Measurements from ENCODE around the gene ACAD8.
"Not testable (repeated sequence)": the region's sequence is repeated elsewhere in the genome, so short reads cannot be mapped to it uniquely, and the experiment has no call there.

ACAD8 gene

DNA sequence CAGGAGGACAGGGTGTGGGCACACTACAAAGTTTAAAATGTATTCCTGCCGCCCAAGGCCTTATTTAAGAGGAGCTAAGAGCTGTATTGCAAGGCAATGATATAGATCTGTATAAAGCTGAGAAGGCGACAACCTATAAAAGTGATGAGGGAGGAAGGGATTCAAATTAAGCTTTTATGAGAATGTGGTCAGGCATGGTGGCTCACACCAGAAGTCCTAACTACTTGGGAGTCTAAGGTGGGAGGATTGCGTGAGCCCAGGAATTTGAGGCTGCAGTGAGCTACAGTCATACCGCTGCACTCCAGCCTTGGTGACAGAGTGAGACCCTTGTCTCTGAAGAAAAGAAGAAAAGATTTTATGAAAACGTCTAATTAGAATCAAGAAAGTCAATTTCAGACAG lies 13.1 kb downstream of the ACAD8 start:
- H3K4me3 ChIP-seq (ENCODE audit: low read depth, low read length): no peak overlapping the region

DNA sequence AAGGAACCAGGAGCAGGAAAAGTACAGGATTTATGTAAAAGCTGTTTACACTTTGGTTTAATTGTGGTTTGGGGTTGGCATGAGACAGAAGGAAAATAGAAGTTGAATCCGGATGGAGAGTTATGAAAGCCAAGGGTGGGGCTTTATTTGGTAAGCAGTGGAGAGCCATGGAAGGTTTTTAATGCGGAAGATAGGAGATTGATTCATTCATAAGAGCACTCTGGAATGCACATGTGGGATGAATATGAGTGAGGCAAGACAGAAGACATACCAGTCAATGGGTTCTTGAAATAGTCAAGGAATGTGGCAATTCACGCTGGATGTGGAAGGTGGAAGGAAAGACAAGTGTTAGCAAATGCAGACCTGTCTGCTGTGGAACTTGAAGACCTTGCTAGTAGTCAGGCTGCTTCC lies 13.5 kb downstream of the ACAD8 start:
- H3K4me3 ChIP-seq (ENCODE audit: low read depth, low read length): no peak overlapping the region

DNA sequence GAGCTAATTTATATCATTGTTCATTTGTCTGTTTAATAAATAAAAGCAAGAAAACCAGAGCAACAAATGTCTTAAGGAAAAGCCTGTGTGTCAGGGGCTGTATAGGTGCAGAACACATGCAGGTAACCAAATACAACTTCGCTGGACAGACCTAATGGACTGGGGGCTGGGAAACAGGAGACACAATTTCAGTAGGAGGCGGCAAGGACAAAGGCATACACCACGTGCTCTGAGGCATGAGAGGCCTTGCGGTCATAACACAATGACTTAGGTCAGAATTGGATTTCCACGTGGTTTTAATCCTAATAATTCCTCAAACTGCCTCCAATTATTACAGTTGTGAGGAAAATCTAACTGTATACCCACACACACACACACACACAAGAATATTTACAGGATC lies 14.1 kb downstream of the ACAD8 start:
- no peak overlapping the region for H3K4me3 ChIP-seq (ENCODE audit: low read depth, low read length)

DNA sequence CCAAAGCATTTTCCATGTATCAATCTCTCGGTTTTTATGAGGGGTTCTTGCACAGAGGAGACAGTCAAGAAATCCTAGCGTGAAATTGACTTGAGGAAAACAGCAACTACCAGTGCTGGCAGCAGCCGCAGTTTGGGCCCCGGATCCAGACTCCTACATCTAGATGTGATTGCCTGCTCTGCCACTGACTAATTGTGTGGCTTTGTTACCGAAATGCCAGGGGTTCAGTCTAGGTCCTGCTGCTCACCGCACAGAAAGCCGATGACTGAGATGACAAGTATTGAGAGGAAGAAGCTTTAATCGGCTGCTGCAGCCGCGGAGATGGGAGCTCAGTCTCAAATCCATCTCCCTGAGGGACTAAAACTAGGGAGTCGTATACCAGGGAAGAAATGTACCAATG lies 14.6 kb downstream of the ACAD8 start:
- no peak overlapping the region for H3K4me3 ChIP-seq (ENCODE audit: low read depth, low read length)

DNA sequence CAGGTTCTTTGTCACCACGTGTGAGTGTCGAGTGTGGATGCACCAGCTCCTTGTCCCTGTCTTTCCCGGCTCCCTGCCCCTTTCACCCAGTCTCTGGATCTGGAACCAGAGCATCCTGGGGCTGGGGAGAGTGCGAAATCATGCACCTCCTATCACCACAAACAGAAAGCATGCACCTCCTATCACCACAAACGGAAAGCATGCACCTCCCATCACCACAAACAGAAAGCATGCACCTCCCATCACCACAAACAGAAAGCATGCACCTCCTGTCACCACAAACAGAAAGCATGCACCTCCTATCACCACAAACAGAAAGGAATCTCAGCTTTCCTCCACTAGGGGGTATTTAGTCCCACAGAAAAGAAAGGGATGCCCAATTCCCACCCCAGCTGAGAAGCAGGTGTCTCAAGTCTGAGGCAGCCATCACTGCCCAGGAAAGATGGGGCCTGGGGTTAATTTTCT lies 16.9 kb downstream of the ACAD8 start:
- no peak overlapping the region for H3K4me3 ChIP-seq (ENCODE audit: low read depth, low read length)

DNA sequence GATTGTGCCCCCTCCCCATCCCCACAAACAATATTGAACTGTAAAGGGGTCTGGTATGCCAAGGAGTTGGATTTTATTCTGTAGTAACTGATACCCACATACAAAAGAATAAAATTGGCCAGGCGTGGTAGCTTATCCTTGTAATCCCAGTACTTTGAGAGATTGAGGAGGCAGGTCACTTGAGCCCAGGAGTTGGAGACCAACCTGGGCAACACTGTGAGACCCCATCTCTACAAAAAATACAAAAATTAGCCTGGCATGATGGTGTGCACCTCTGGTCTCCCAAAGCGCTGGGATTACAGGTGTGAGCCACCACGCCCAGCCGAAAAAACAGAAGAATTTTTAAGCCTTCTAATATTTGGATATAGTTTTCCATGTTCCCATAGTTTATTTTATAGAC lies 18.6 kb downstream of the ACAD8 start:
- no peak overlapping the region for H3K4me3 ChIP-seq (ENCODE audit: low read depth, low read length)

DNA sequence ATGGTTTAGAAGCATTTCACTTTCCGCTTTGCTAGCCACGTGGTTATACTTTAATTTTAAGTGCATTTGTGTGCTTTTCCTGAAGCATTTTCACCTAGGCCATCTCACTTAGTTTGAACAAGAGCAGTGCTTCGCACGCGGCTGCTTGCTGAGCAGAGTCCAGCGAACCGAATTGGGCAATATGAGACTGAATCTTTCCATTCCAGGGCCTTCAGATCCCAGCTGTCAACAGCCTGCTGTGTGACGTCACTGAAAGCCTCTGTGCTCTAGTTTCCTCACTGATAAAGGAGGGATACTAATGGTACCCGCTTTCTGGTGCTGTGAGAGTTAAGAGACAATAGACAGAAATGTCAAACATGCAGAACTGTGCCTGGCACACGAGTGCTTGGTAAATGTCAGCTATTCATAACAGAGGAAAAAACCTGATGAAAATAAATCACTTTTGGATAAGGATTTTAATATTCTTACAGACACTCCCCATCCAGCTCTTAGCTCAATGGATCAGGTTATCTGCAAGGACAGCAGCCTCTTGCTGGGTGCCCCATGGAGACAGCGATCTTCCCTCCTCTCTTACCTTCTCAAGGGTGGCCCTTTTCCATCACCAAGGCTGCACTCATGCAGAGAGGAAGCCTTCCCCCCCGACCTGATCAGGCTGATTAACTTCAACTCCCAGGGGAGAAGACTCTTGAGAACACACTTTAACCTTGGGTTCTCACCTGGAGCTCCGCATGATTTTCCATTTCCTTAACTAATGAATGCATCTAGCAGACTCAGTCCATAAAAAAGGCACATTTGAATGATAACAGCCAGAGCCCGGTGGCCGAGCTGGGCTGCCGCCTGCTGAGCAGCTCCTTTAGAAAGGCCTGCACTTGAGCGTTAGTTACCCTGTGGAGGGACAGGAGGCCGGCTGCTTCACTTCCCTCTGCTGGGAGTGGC lies 19.3 kb downstream of the ACAD8 start:
- no peak overlapping the region for H3K4me3 ChIP-seq (ENCODE audit: low read depth, low read length)

DNA sequence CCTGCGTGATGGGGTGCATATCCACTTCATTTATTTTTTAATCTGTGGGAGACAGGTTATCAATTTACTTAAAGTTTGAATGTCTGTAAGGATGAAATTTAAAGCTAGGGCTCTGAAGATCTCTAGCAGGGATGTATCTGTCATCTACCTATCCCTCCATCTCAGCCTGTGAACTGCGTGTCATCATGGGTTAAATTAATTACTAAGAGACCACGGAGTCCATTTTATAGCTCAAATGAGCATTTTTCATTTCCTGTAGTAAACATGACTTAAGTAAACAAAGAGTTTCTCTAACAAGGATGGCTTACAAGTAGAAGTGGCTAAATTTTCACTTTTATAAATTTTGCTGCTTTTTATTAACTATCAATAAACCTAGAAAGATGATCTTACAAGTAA lies 19.9 kb downstream of the ACAD8 start:
- peak overlapping the region; percentile 1 for H3K4me3 ChIP-seq (ENCODE audit: low read depth, low read length)

DNA sequence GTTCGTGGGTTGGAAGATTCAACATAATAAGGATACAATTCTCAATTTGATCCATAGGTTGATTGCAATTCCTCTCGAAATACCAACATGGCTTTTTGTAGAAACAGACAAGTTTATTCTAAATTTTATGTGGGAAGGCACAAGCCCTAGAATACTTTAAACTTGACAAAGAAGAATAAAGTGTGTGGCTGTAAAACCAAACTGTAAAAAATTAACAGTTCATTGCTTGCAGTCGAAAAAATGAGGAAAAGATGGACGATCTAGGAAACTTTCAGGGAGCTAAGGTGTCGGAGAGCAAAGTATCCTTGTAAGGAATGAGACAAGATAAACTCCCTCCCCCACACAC lies 21.8 kb downstream of the ACAD8 start:
- H3K4me3 ChIP-seq (ENCODE audit: low read depth, low read length): peak overlapping the region; percentile 89

DNA sequence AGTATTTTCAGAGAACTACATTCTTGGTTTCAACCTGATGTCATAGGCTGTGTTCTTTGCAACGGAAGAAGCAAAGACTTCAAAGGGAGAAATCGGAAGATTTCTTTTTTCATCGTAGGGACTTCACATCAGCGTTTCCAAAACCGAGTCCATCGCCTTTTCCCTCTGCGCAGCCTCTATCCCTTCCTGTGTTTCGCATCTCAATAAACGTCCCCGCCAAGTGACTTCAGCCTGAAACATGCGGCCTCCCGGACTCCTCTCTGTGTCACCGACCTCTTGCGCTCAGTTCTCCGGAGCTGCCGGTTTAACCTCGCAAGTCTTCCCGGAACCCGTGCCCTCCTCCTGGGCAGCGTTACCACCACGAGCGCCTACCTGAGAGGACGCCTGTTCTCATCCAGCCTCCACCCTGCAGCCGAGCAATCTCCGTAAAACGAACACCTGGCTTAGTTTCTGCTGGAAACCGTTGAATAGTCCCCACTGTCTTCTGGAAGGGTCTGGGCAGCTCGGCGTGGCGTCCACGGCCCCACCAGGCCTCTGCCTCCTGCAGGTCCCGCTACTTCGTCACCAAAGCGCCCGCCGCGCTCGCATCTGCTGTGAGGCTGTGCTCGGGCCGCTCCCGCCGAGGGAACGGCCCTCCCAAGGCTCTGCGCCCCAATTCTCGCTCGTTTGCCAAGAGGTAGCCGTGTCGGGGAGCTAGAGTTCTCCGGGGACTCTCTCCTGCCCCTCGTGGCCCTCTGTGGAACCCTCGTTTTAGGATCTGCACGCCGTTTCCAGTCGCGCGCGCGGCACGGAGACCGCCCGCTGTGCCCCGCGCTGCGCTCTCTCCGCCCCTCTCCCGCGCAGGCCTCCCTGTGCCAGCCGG lies 22.4 kb downstream of the ACAD8 start, which contains the start of gene GLB1L3:
Gene GLB1L3, plus strand, starts transcription at position 846 of the 862 bp plus-strand sequence. CDS start 362 bp downstream, outside the sequence.
- H3K4me3 ChIP-seq (ENCODE audit: low read depth, low read length): peak within 1 kb of the TSS; percentile 89

DNA sequence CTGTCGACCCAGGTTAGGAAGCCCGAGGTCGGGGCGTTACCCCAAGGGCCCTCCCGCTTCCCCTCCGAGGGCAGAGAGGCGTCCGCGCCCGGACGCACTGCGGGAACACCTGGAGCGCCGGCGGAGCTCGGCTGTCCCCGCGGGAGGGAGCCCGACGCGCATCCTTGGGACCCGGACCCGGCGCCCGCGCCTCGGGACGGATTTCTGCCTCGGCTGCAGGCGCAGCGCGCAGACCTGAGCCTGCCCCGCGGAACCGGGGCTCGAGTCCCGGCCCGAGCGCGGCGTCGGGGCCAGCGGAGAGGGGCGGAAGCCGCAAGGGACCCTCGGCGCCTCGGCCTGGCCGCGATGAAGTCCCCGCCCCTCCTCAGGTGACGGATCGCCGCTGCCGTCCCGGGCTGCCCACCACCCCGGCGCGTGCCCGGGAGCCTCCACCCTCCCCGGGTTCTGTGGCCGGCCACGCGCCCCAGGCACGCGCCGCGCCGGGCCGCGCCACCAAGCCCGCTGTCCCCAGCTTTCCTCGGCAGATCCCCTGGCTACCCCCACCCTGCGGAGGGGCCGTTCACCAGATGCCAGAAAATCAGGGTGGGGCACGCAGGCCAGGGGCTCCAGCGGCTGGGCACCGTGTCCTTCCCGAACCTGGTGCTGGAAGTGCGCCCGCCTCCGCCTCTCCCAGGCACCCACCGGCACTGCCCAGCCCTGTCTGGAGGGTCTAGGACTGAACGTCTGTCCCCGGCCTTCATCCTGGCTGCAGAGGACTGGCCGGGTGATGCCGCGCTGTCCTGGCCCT lies 23.2 kb downstream of the ACAD8 start:
- peak overlapping the region; percentile 89 for H3K4me3 ChIP-seq (ENCODE audit: low read depth, low read length)

DNA sequence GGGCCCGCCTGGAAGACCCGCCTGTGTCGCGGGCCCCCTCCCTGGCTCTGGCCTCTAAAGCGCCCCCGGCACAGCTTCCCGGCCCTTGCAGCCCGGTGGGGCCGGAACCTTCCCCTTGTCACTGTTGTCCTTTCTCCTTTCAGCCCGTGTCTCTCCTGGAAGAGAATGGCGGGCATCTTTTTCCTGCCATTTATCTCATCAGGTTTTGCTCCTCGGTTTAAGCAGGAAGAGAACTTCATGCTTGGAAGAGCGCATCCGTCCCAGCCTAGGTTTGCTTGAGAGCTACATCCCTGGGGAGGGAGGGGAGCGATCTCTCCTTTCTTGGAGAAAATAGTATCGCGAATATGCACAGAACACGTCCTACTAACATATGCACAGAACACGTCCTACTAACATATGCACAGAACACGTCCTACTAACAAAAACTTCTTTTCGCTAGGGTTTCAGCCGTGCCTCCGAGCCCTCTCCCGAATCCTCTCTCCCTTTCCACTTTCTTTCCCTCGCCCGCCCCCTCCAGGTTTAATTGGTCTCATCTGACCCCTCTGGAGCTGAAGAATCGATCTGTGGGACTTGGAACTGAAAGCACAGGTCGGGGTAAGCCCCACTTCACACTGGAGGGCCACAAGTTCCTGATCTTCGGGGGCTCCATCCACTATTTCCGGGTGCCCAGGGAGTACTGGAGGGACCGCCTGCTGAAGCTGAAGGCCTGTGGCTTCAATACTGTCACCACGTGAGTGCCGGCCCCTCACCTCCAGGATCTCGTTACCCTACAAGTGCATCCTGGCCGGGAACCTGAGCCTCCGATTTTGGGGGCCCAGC lies 24.0 kb downstream of the ACAD8 start:
- H3K4me3 ChIP-seq (ENCODE audit: low read depth, low read length): peak overlapping the region; percentile 89

DNA sequence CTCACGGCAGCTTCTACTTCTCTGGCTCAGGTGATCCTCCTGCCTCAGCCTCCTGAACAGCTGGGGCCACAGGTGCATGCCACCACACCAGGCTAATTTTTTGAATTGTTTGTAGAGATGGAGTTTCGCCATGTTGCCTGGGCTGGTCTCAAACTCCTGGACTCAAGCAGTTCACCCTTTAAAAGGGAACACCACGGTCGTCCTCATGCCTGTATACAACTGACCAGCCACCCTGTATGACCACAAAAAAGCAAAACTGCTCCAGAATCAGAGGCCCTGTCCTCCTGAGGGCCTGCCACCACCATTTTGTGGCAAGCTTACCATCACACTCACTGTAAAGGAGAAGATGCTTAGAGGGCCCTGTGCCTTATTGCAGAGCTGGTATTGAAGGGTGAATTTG lies 25.0 kb downstream of the ACAD8 start:
- no peak overlapping the region for H3K4me3 ChIP-seq (ENCODE audit: low read depth, low read length)

DNA sequence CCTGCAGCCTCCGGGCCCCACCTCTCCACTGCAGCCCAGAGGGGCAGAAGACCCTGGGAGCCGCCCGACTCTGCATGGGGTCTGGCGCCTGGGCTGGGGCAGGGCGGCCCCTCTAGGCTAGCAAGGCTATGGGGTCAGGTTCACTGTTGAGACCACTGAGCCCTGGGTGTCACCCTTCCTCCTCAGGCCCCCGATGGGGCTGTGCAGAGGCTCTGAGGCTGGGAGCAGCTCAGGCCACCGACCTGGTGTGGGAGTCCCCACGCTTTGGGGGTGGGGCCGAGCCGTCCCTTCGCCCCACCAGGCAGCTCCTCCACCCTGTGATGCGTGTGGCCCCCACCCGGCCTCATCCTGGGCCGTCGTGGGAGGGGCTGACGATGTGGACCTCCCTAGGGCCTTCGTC lies 28.3 kb downstream of the ACAD8 start:
- H3K4me3 ChIP-seq (ENCODE audit: low read depth, low read length): not testable (repeated sequence)

DNA sequence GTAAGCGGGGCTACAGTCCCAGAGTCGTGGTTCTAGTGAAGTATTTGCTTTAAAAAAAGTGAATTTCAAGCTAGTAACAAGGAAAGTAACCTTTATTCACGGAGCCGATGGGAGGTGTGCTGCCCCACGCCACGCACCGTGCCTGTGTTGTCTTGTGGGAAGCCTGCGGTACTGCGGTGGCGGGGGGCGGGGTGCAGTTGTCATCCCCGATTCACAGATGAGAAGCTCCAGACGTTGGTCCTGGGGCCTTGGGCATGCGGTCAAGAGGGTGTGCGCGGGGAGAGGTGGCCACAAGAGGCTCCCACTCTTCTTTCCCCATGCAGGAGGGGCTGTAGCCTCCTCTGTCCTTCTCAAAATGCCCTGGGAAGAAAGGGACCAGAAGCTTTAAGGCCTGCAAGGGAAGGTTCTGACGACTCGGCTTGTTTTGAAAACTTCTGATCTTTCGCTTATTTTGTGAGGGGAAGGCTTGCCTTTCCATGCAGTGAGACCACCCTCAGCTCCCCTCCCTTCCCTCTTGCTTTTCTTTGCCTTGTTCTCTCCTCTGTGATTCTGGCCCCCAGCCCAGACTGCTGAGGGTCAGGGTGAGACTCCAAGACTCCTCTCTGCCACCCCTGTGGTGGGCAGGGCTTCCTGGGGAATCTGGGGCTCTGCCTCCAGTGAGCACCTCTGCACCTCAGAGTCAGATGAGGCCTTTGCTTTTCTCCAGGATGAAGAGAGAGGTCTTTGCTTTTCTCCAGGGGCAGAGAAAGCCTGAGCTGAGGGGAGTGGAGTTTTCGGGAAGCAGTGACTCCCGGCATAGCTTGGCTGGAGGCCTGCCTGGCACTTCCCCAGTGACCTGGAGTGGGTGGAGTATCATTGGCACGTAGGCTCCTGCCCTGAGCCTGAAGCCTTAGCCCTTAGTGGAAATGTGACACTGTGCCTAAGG lies 29.0 kb downstream of the ACAD8 start:
- H3K4me3 ChIP-seq (ENCODE audit: low read depth, low read length): no peak overlapping the region

DNA sequence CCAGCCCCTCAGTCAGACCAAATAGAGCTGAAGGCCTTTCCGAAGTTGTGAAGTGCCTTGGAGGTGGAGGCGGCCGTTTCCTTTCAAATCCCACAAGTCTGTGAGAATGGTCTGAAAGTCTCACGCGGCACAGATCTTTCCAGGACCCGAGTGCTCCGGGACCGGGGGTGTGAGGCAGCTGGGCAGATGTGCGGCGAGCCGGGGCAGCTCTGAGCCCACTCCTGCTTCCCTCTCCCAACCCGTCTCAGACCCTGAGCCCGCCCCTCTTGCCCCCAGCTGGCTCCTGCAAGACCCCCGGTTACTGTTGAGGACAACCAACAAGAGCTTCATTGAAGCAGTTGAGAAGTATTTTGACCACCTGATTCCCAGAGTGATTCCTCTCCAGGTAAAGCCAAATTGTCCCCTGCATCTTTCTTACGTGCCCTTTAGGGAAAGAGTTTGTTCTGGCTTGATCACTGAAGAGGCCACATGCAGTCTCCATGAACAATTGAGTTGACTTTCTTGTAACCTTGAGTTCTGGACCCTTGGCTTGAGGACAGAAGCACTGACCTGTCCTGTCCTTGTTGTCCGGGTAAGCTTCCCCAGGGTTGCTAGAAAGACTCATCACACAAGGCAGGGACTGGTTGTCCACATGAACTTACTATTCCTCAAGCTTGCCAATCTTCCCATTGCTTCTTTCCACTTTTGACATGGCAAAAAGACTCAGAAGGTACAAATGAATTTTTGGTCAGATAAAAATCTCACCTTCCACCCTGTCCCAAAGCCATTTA lies 30.3 kb downstream of the ACAD8 start:
- H3K4me3 ChIP-seq (ENCODE audit: low read depth, low read length): no peak overlapping the region

DNA sequence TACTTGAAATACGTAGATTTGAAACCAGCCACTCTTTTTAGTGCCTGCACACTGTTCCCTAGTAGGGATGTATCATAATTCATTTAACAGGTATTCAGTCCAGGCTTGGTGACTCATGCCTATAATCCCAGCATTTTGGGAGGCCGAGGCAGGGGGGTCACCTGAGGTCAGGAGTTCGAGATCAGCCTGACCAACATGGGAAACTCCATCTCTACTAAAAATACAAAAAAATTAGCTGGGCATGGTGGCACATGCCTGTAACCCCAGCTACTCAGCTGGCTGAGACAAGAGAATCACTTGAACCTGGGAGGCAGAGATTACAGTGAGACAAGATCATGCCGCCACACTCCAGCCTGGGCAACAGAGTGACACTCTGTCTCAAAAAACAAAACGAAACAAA lies 31.0 kb downstream of the ACAD8 start:
- H3K4me3 ChIP-seq (ENCODE audit: low read depth, low read length): not testable (repeated sequence)

DNA sequence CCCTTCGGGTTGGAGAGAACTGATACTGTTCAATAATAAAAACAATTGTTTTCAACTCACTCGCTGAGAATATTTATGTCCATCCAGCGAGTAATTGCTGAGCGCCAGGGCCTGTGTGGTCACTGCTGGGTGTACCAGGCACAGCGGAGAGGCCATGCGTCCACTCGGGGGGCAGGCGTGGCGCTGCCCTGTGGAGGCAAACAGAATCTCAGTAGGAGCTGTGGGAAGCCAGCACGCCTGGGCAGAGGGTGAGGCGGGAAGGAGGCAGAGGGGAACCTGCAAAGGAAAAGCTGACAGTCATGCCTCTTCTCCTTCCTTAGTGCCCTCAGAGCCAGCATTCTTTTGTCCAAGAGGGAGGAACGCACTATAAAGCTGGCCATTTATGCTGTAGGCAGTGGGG lies 34.2 kb downstream of the ACAD8 start:
- H3K4me3 ChIP-seq (ENCODE audit: low read depth, low read length): no peak overlapping the region
